DMS114 treated with DMSO at 0.1 percent for 48 hours (cell line): ENCODE results near the gene TET1.
"Not testable (repeated sequence)": the region's sequence is repeated elsewhere in the genome, so short reads cannot be mapped to it uniquely, and the experiment has no call there.

Experiments used
- DNase-seq: peaks from one replicate; lab custom pipeline; 2025; ENCODE audit not compliant: unreplicated experiment; lab: John Stamatoyannopoulos, UW

The TET1 gene

GRCh38 chr10:68696018-68696417, 135.9 kb downstream of the TET1 start:
- DNase-seq = no peak

GRCh38 chr10:68697106-68697505, 137.0 kb downstream of the TET1 start:
- no peak for DNase-seq

- no peak for DNase-seq
These were observed 140.1 kb downstream of the TET1 start for GRCh38 chr10:68700197-68700596.

- DNase-seq = no peak
These were observed 145.4 kb downstream of the TET1 start for GRCh38 chr10:68705548-68705947.

- DNase-seq = not testable (repeated sequence)
These were observed 148.8 kb downstream of the TET1 start for GRCh38 chr10:68708987-68709386.

- not testable (repeated sequence) for DNase-seq
These were observed 152.9 kb downstream of the TET1 start for GRCh38 chr10:68713065-68713464.

- no peak for DNase-seq
These were observed 157.3 kb downstream of the TET1 start for GRCh38 chr10:68717435-68717834.

- peak; percentile 99 for DNase-seq
These were observed 160.9 kb downstream of the TET1 start, which contains the start of gene CCAR1 for GRCh38 chr10:68720793-68721672. Gene CCAR1 (plus strand): TSS chr10:68721239. CDS start chr10:68722505, 1,266 bp downstream.

- no peak for DNase-seq
These were observed 161.7 kb downstream of the TET1 start for GRCh38 chr10:68721673-68722335.

- no peak for DNase-seq
These were observed 164.9 kb downstream of the TET1 start for GRCh38 chr10:68725016-68725415.

- no peak for DNase-seq
These were observed 167.0 kb downstream of the TET1 start for GRCh38 chr10:68727146-68727545.

- no peak for DNase-seq
These were observed 172.5 kb downstream of the TET1 start for GRCh38 chr10:68732651-68733050.

- DNase-seq = no peak
These were observed 174.2 kb downstream of the TET1 start for GRCh38 chr10:68734349-68734748.

GRCh38 chr10:68735119-68735518, 175.0 kb downstream of the TET1 start:
- no peak for DNase-seq

- not testable (repeated sequence) for DNase-seq
These were observed 175.6 kb downstream of the TET1 start for GRCh38 chr10:68735739-68736138.

GRCh38 chr10:68740676-68741075, 180.5 kb downstream of the TET1 start:
- DNase-seq = not testable (repeated sequence)

GRCh38 chr10:68742397-68742796, 182.3 kb downstream of the TET1 start:
- DNase-seq = no peak
